ENCODE results near the gene ZAP70. TPM values are rescaled to one million over a fixed set of nuclear protein-coding genes. Genes with fewer than 3 reads are reported as not detected.
A peak's percentile ranks its signal among the peaks of the same experiment; 100 is the strongest.

ZAP70 gene
- total and polyA plus RNA-seq, 4 donors, result 0.40 to 2.1 (median 1.9) TPM

- H3K4me3 ChIP-seq (ENCODE audit: low read depth, low read length), result no peak overlapping the region
- no peaks in the 10 kb centered on the region for H3K9me3 ChIP-seq (ENCODE audit: control insufficient read depth, insufficient read depth, low read length)
- H3K36me3 ChIP-seq (ENCODE audit: control insufficient read depth, insufficient read depth, low read length), result peaks cover 4% of the 10 kb centered on the region
- no peaks in the 10 kb centered on the region for H3K27me3 ChIP-seq (ENCODE audit: control insufficient read depth, insufficient read depth, low read length)
- H3K27ac ChIP-seq (ENCODE audit: low read depth, low read length), result no peak overlapping the region
- peak in 1 of 6 donors; percentile 30 for DNase-seq (ENCODE audit: low read depth in 4 of 6, low spot score in 6 of 6)
- H3K4me1 ChIP-seq (ENCODE audit: control insufficient read depth, insufficient read depth, low read length), result peaks cover 3% of the 10 kb centered on the region
- WGBS (ENCODE audit: insufficient coverage), result no CpG with 5 or more reads among the region's 3 CpGs
These were observed 33.9 kb downstream of the ZAP70 start for GRCh38 chr2:97747285-97747684.

GRCh38 chr2:97747716-97748115 lies 34.3 kb downstream of the ZAP70 start:
- Histone ChIP-seq H3K9me3 (ENCODE audit: control insufficient read depth, insufficient read depth, low read length) (no peaks in the 10 kb centered on the region), H3K27ac (ENCODE audit: low read depth, low read length) (no peak overlapping the region), H3K27me3 (ENCODE audit: control insufficient read depth, insufficient read depth, low read length) (no peaks in the 10 kb centered on the region), H3K4me3 (ENCODE audit: low read depth, low read length) (no peak overlapping the region), H3K36me3 (ENCODE audit: control insufficient read depth, insufficient read depth, low read length) (peaks cover 4% of the 10 kb centered on the region), H3K4me1 (ENCODE audit: control insufficient read depth, insufficient read depth, low read length) (peaks cover 3% of the 10 kb centered on the region)
- DNase-seq (ENCODE audit: low read depth in 4 of 6, low spot score in 6 of 6), result peak in 2 of 6 donors; percentile 42 to 47
- WGBS (ENCODE audit: insufficient coverage), result 69% methylated on average over 2 of the region's 4 CpGs

GRCh38 chr2:97749581-97749980 lies 36.2 kb downstream of the ZAP70 start:
- peaks cover 2% of the 10 kb centered on the region for H3K36me3 ChIP-seq (ENCODE audit: control insufficient read depth, insufficient read depth, low read length)
- H3K4me1 ChIP-seq (ENCODE audit: control insufficient read depth, insufficient read depth, low read length), result peaks cover 3% of the 10 kb centered on the region
- H3K9me3 ChIP-seq (ENCODE audit: control insufficient read depth, insufficient read depth, low read length), result no peaks in the 10 kb centered on the region
- H3K27ac ChIP-seq (ENCODE audit: low read depth, low read length), result no peak overlapping the region
- DNase-seq (ENCODE audit: low read depth in 4 of 6, low spot score in 6 of 6), result no peak
- 73% methylated on average over 3 of the region's 5 CpGs for WGBS (ENCODE audit: insufficient coverage)
- H3K27me3 ChIP-seq (ENCODE audit: control insufficient read depth, insufficient read depth, low read length), result no peaks in the 10 kb centered on the region
- H3K4me3 ChIP-seq (ENCODE audit: low read depth, low read length), result no peak overlapping the region

GRCh38 chr2:97750017-97750416 lies 36.6 kb downstream of the ZAP70 start:
- 96% methylated on average over 4 of the region's 4 CpGs for WGBS (ENCODE audit: insufficient coverage)
- peaks cover 6% of the 10 kb centered on the region for H3K36me3 ChIP-seq (ENCODE audit: control insufficient read depth, insufficient read depth, low read length)
- no peak for DNase-seq (ENCODE audit: low read depth in 4 of 6, low spot score in 6 of 6)
- H3K27me3 ChIP-seq (ENCODE audit: control insufficient read depth, insufficient read depth, low read length), result no peaks in the 10 kb centered on the region
- H3K4me1 ChIP-seq (ENCODE audit: control insufficient read depth, insufficient read depth, low read length), result peaks cover 3% of the 10 kb centered on the region
- H3K4me3 ChIP-seq (ENCODE audit: low read depth, low read length), result no peak overlapping the region
- H3K9me3 ChIP-seq (ENCODE audit: control insufficient read depth, insufficient read depth, low read length), result no peaks in the 10 kb centered on the region
- H3K27ac ChIP-seq (ENCODE audit: low read depth, low read length), result no peak overlapping the region

- no peaks in the 10 kb centered on the region for H3K9me3 ChIP-seq (ENCODE audit: control insufficient read depth, insufficient read depth, low read length)
- no peak for DNase-seq (ENCODE audit: low read depth in 4 of 6, low spot score in 6 of 6)
- peaks cover 15% of the 10 kb centered on the region for H3K36me3 ChIP-seq (ENCODE audit: control insufficient read depth, insufficient read depth, low read length)
- no peak overlapping the region for H3K4me3 ChIP-seq (ENCODE audit: low read depth, low read length)
- H3K27ac ChIP-seq (ENCODE audit: low read depth, low read length), result no peak overlapping the region
- no CpG with 5 or more reads among the region's 3 CpGs for WGBS (ENCODE audit: insufficient coverage)
- no peaks in the 10 kb centered on the region for H3K27me3 ChIP-seq (ENCODE audit: control insufficient read depth, insufficient read depth, low read length)
- H3K4me1 ChIP-seq (ENCODE audit: control insufficient read depth, insufficient read depth, low read length), result peaks cover 3% of the 10 kb centered on the region
These were observed 38.4 kb downstream of the ZAP70 start for GRCh38 chr2:97751752-97752151.

- no peak overlapping the region for H3K4me3 ChIP-seq (ENCODE audit: low read depth, low read length)
- H3K27ac ChIP-seq (ENCODE audit: low read depth, low read length), result no peak overlapping the region
- peaks cover 3% of the 10 kb centered on the region for H3K4me1 ChIP-seq (ENCODE audit: control insufficient read depth, insufficient read depth, low read length)
- DNase-seq (ENCODE audit: low read depth in 4 of 6, low spot score in 6 of 6), result no peak
- no peaks in the 10 kb centered on the region for H3K27me3 ChIP-seq (ENCODE audit: control insufficient read depth, insufficient read depth, low read length)
- H3K9me3 ChIP-seq (ENCODE audit: control insufficient read depth, insufficient read depth, low read length), result no peaks in the 10 kb centered on the region
- peaks cover 24% of the 10 kb centered on the region for H3K36me3 ChIP-seq (ENCODE audit: control insufficient read depth, insufficient read depth, low read length)
- WGBS (ENCODE audit: insufficient coverage), result no CpG with 5 or more reads among the region's 3 CpGs
These were observed 39.3 kb downstream of the ZAP70 start for GRCh38 chr2:97752342-97753334.

- Histone ChIP-seq H3K36me3 (ENCODE audit: control insufficient read depth, insufficient read depth, low read length) (peaks cover 40% of the 10 kb centered on the region), H3K4me1 (ENCODE audit: control insufficient read depth, insufficient read depth, low read length) (no peaks in the 10 kb centered on the region), H3K27ac (ENCODE audit: low read depth, low read length) (no peak overlapping the region), H3K9me3 (ENCODE audit: control insufficient read depth, insufficient read depth, low read length) (no peaks in the 10 kb centered on the region), H3K27me3 (ENCODE audit: control insufficient read depth, insufficient read depth, low read length) (no peaks in the 10 kb centered on the region), H3K4me3 (ENCODE audit: low read depth, low read length) (no peak overlapping the region)
- 95% methylated on average over 10 of the region's 12 CpGs for WGBS (ENCODE audit: insufficient coverage)
- DNase-seq (ENCODE audit: low read depth in 4 of 6, low spot score in 6 of 6), result no peak
These were observed 41.4 kb downstream of the ZAP70 start for GRCh38 chr2:97754690-97755346.

GRCh38 chr2:97755491-97755890 lies 42.1 kb downstream of the ZAP70 start:
- no peak overlapping the region for H3K27ac ChIP-seq (ENCODE audit: low read depth, low read length)
- H3K4me1 ChIP-seq (ENCODE audit: control insufficient read depth, insufficient read depth, low read length), result no peaks in the 10 kb centered on the region
- WGBS (ENCODE audit: insufficient coverage), result 80% methylated on average over 1 of the region's 2 CpGs
- no peak overlapping the region for H3K4me3 ChIP-seq (ENCODE audit: low read depth, low read length)
- no peak for DNase-seq (ENCODE audit: low read depth in 4 of 6, low spot score in 6 of 6)
- H3K9me3 ChIP-seq (ENCODE audit: control insufficient read depth, insufficient read depth, low read length), result no peaks in the 10 kb centered on the region
- H3K36me3 ChIP-seq (ENCODE audit: control insufficient read depth, insufficient read depth, low read length), result peaks cover 45% of the 10 kb centered on the region
- no peaks in the 10 kb centered on the region for H3K27me3 ChIP-seq (ENCODE audit: control insufficient read depth, insufficient read depth, low read length)

- no peak for DNase-seq (ENCODE audit: low read depth in 4 of 6, low spot score in 6 of 6)
- H3K4me1 ChIP-seq (ENCODE audit: control insufficient read depth, insufficient read depth, low read length), result no peaks in the 10 kb centered on the region
- H3K27me3 ChIP-seq (ENCODE audit: control insufficient read depth, insufficient read depth, low read length), result no peaks in the 10 kb centered on the region
- H3K27ac ChIP-seq (ENCODE audit: low read depth, low read length), result no peak overlapping the region
- H3K4me3 ChIP-seq (ENCODE audit: low read depth, low read length), result no peak overlapping the region
- no peaks in the 10 kb centered on the region for H3K9me3 ChIP-seq (ENCODE audit: control insufficient read depth, insufficient read depth, low read length)
- H3K36me3 ChIP-seq (ENCODE audit: control insufficient read depth, insufficient read depth, low read length), result peaks cover 61% of the 10 kb centered on the region
- 97% methylated on average over 14 of the region's 18 CpGs for WGBS (ENCODE audit: insufficient coverage)
These were observed 43.7 kb downstream of the ZAP70 start for GRCh38 chr2:97757062-97757461.
